ENCODE data around the gene ANKRD9.

The ANKRD9 gene

DNA sequence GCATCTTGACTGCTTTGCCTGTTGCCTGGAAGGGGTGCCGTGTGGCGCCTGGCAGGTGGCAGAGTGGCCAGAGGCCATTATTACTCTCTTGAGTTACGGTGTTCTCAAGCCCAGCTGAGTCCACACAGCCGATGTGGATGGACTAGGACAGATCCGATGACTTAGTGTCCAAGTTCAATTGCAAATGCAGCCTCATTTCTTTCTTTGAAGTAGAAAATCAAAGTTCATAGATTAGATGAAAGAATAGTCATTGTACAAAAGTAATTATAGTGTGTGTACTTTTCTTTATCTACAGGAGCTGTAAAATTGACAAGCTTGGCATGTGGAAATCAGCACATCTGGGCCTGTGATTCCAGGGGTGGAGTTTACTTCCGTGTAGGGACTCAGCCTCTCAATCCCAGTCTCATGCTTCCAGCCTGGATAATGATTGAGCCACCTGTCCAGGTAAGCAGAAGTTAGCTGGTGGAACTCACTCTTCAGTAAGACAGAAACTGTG, 44.7 kb downstream of the ANKRD9 start:
- H3K36me3 ChIP-seq: no peaks in the 10 kb centered on the region
- no peak overlapping the region for H3K4me3 ChIP-seq (ENCODE audit: low read depth, low read length)
- TF ChIP-seq, protein P1, sequence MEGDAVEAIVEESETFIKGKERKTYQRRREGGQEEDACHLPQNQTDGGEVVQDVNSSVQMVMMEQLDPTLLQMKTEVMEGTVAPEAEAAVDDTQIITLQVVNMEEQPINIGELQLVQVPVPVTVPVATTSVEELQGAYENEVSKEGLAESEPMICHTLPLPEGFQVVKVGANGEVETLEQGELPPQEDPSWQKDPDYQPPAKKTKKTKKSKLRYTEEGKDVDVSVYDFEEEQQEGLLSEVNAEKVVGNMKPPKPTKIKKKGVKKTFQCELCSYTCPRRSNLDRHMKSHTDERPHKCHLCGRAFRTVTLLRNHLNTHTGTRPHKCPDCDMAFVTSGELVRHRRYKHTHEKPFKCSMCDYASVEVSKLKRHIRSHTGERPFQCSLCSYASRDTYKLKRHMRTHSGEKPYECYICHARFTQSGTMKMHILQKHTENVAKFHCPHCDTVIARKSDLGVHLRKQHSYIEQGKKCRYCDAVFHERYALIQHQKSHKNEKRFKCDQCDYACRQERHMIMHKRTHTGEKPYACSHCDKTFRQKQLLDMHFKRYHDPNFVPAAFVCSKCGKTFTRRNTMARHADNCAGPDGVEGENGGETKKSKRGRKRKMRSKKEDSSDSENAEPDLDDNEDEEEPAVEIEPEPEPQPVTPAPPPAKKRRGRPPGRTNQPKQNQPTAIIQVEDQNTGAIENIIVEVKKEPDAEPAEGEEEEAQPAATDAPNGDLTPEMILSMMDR (IDR thresholded peaks at IDR 0.05; ENCODE audit: low read depth, low read length): no peak
- DNase-seq: no peak
- no peaks in the 10 kb centered on the region for H3K27me3 ChIP-seq (ENCODE audit: insufficient read depth, low read depth, severe bottlenecking)
- no peak overlapping the region for H3K27ac ChIP-seq
- H3K9me3 ChIP-seq (ENCODE audit: severe bottlenecking): no peaks in the 10 kb centered on the region

DNA sequence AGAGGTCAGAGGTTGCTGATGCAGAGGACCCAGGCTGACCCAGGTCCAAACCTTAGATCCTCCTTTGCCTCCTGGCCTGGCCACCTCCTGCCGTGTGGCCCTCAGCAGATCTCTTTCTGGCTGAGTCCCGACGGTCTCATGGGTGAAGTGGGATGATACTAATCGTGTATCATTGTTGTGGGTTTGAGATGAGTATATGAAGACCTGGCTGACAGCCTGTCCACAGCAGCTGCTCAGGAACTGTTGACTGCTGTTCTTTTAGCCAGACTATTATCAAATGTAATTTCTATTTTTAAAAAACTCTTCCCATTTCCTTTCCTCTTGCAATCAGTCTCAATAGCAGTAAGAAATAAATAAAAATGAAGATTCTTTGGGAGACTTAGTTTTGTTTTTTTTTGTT, 45.6 kb downstream of the ANKRD9 start:
- H3K9me3 ChIP-seq (ENCODE audit: severe bottlenecking): no peaks in the 10 kb centered on the region
- DNase-seq: no peak
- no peak overlapping the region for H3K4me3 ChIP-seq (ENCODE audit: low read depth, low read length)
- no peaks in the 10 kb centered on the region for H3K36me3 ChIP-seq
- TF ChIP-seq, protein P1 (IDR thresholded peaks at IDR 0.05; ENCODE audit: low read depth, low read length): no peak
- no peaks in the 10 kb centered on the region for H3K27me3 ChIP-seq (ENCODE audit: insufficient read depth, low read depth, severe bottlenecking)
- no peak overlapping the region for H3K27ac ChIP-seq

DNA sequence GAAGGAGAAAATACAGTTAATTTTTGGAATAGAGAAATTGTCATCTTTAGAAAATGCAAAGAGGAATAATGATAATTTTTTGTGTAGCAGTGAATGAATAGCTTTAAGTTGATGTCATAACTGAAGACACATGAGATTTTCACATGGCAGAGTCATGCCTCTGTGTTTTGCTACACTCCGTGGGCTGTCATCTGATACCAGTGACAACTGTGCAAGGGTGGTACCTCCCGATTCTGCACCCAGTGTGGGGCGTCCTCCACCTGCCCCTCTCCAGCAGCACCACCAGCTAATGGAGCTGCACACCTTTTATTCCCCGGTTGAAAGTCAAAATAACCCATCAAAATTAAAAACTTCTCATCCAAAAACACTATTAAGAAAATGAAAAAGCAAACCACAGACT, 47.2 kb downstream of the ANKRD9 start:
- H3K27ac ChIP-seq: no peak overlapping the region
- DNase-seq: no peak
- no peak overlapping the region for H3K4me3 ChIP-seq (ENCODE audit: low read depth, low read length)
- H3K27me3 ChIP-seq (ENCODE audit: insufficient read depth, low read depth, severe bottlenecking): no peaks in the 10 kb centered on the region
- no peaks in the 10 kb centered on the region for H3K9me3 ChIP-seq (ENCODE audit: severe bottlenecking)
- TF ChIP-seq, protein P1 (IDR thresholded peaks at IDR 0.05; ENCODE audit: low read depth, low read length): no peak
- H3K36me3 ChIP-seq: no peaks in the 10 kb centered on the region

DNA sequence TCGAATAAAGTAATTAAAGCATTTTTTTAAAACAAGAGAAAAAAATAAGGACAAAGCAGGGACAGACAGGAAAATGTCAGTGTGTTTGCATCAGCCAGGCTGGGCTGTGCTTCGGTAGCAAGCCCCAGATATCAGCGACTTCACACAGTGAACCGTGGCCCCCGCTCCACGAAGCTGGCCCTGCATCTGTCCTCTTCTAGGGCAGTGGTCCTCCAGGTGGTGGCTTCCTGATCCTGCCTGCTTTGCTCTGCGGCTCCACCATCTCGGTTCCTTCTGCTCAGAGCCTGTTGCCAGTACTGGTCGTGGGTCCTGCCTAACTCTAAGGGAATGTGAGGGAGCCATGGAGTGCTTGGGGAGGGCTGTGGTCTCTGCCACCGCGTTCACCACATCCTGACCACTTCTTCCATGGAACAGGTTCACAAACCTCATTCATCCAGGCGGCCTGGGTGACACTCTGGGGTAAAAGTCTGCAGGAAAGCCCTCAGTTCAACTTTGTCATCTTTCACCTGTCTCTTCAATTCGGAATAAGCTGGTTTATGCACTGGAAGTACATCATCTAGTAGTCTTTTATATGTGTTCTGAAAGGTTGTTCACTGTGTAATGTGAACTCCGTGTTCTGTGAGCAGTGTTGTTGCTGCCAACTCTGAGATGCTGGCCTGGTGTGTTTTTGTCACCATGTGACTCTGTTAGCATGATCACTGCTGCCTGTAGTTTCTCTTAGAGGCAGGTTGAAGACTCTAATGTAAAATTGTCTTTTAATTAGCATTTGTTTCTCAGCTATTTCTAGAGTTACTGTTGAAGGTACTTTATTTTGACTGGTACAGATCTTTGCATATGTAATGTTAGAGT, 47.9 kb downstream of the ANKRD9 start:
- no peaks in the 10 kb centered on the region for H3K9me3 ChIP-seq (ENCODE audit: severe bottlenecking)
- no peak overlapping the region for H3K27ac ChIP-seq
- H3K4me3 ChIP-seq (ENCODE audit: low read depth, low read length): no peak overlapping the region
- no peak for DNase-seq
- H3K36me3 ChIP-seq: no peaks in the 10 kb centered on the region
- TF ChIP-seq, protein P1 (IDR thresholded peaks at IDR 0.05; ENCODE audit: low read depth, low read length): no peak
- no peaks in the 10 kb centered on the region for H3K27me3 ChIP-seq (ENCODE audit: insufficient read depth, low read depth, severe bottlenecking)

DNA sequence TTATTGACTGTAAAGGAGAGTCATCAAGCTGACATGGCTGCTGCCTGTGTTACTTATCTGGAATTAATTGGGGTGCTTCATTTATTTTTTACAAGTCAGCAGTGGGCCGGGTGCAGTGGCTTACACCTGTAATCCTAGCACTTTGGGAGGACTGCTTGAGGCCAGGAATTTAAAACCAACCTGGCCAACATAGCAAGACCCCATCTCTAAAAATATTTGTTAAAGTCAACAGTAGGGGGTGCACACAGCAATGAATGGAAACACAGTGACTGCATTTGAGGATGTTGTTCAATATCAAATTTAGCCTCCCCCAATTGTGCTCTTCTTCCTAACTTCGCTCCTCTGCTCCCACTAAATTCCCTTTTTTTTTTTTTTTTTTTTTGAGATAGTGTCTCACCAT, 52.1 kb downstream of the ANKRD9 start:
- DNase-seq: no peak
- no peaks in the 10 kb centered on the region for H3K27me3 ChIP-seq (ENCODE audit: insufficient read depth, low read depth, severe bottlenecking)
- TF ChIP-seq, protein P1 (IDR thresholded peaks at IDR 0.05; ENCODE audit: low read depth, low read length): no peak
- no peak overlapping the region for H3K27ac ChIP-seq
- H3K4me3 ChIP-seq (ENCODE audit: low read depth, low read length): no peak overlapping the region
- H3K36me3 ChIP-seq: no peaks in the 10 kb centered on the region
- no peaks in the 10 kb centered on the region for H3K9me3 ChIP-seq (ENCODE audit: severe bottlenecking)

Measured in WERI-Rb-1 (cell line).